ENCODE results near the gene TBC1D17. TPM values are rescaled to one million over a fixed set of nuclear protein-coding genes. Genes with fewer than 3 reads are reported as not detected.

Gene TBC1D17
- total RNA-seq, 4 donors from 2014 or later: 9.1 to 44.1 (median 12.5) TPM

GRCh38 chr19:49843265-49843664 is 34.2 kb upstream of the TBC1D17 start:
- H3K4me1 ChIP-seq: no peaks in the 10 kb centered on the region
- H3K9me3 ChIP-seq: no peaks in the 10 kb centered on the region
- no peaks in the 10 kb centered on the region for H3K36me3 ChIP-seq
- no peak overlapping the region for H3K4me3 ChIP-seq
- TF ChIP-seq CTCF (IDR thresholded peaks at IDR 0.05) (no peak), POLR2A (IDR thresholded peaks at IDR 0.05) (no peak)
- H3K27me3 ChIP-seq: no peaks in the 10 kb centered on the region
- intact Hi-C loops (cut with DNase I; ENCODE audit: low total_unique reads): no loop called here
- no peak for DNase-seq
- no peak overlapping the region for H3K27ac ChIP-seq

DNA sequence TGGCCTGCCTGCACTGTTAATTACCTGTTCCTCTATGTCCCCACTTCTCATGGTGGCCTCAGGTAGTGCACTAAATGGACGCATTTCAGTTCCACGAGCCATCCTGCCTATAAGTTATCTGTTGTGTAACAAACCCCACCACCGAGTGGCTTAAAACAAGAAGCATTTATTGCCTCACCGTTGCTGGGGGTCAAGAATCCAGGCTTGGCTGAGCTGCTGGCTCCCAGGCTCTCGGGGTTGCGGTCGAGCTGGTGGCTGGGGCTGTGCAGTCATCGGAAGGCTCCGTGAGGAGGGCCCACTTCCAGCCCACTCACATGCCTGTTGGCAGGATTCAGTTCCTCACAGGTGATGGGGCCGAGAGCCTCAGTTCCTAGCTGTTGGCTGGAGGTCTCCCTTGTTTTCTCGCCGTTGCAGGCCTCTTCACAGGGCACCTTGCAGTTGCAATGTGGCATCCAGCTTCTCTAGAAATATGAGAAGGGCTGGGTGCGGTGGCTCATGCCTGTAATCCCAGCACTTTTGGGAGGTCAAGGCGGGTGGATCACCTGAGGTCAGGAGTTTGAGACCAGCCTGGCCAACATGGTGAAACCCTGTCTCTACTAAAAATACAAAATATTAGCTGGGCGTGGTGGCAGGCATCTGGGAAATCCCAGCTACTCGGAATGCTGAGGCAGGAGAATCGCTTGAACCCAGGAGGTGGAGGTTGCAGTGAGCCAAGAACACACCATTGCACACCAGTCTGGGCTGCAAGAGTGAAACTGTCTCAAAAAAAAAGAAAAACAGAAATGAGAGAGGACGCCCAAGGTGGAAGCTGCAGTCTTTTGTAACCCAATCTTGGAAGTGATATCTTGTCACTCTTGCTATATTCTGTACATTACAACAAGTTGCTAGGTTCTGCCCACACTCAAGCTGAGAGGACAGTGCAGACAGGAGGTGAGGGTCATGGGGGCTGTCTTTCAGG is 33.1 kb upstream of the TBC1D17 start:
- Histone ChIP-seq H3K4me3 (no peak overlapping the region), H3K36me3 (no peaks in the 10 kb centered on the region), H3K27ac (no peak overlapping the region), H3K27me3 (no peaks in the 10 kb centered on the region), H3K9me3 (no peaks in the 10 kb centered on the region), H3K4me1 (no peaks in the 10 kb centered on the region)
- no peak for TF ChIP-seq POLR2A (IDR thresholded peaks at IDR 0.05)
- no peak for DNase-seq
- intact Hi-C loops (cut with DNase I; ENCODE audit: low total_unique reads): no loop called here

DNA sequence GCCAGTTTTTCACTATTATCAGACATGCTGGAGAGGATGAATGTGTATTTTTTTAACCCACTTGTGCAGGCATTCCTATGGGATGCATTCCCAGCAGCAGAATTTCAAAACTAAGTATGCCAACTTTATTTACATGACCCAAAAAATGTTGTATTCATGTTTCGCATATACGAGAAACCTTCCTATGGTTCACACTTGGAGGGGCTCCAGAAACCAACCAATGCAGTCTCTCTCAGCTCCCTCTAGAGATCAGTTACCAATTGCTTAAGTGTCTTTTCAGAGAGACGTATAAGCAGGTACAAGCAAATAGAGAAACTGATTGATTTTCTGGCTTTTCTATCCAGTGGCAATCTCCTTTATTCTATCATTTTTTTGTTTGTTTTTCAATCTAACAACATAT is 32.1 kb upstream of the TBC1D17 start:
- Histone ChIP-seq H3K27ac (no peak overlapping the region), H3K4me1 (no peaks in the 10 kb centered on the region), H3K9me3 (no peaks in the 10 kb centered on the region), H3K4me3 (no peak overlapping the region), H3K36me3 (no peaks in the 10 kb centered on the region), H3K27me3 (no peaks in the 10 kb centered on the region)
- no peak for DNase-seq
- no peak for TF ChIP-seq CTCF (IDR thresholded peaks at IDR 0.05)
- no peak for TF ChIP-seq POLR2A (IDR thresholded peaks at IDR 0.05)
- intact Hi-C loops (cut with DNase I; ENCODE audit: low total_unique reads): no loop called here

DNA sequence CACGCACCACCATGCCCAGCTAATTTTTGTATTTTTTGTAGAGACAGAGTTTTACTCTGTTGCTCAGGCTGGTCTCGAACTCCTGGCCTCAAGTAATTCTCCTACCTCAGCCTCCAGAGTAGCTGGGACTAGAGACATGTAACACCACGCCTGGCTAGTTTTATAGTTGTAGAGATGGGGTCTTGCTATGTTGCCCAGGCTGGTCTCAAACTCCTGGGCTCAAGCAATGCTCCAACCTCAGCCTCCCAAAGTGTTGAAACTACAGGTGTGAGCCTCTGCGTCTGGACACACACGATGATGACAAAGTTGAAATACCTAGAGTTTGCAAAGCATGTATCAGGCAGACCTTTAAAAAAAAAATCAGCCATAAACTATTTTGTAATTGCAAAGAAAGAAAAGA is 31.1 kb upstream of the TBC1D17 start:
- Histone ChIP-seq H3K4me3 (no peak overlapping the region), H3K9me3 (no peaks in the 10 kb centered on the region), H3K27me3 (no peaks in the 10 kb centered on the region), H3K36me3 (no peaks in the 10 kb centered on the region), H3K27ac (no peak overlapping the region), H3K4me1 (no peaks in the 10 kb centered on the region)
- no peak for DNase-seq
- no peak for TF ChIP-seq POLR2A (IDR thresholded peaks at IDR 0.05)
- intact Hi-C loops (cut with DNase I; ENCODE audit: low total_unique reads): no loop called here

GRCh38 chr19:49847731-49848696 is 29.5 kb upstream of the TBC1D17 start:
- Histone ChIP-seq H3K27ac (no peak overlapping the region), H3K27me3 (no peaks in the 10 kb centered on the region), H3K4me1 (peaks cover 0 to 11% of the 10 kb centered on the region in 2 donors), H3K4me3 (no peak overlapping the region), H3K36me3 (no peaks in the 10 kb centered on the region), H3K9me3 (no peaks in the 10 kb centered on the region)
- DNase-seq: no peak
- intact Hi-C loops (cut with DNase I; ENCODE audit: low total_unique reads): no loop called here
- TF ChIP-seq POLR2A (IDR thresholded peaks at IDR 0.05) (no peak), CTCF (IDR thresholded peaks at IDR 0.05) (no peak)
